BLaER1 (cell line): Measurements from ENCODE around the gene TEKT5.
"Not testable (repeated sequence)": the region's sequence is repeated elsewhere in the genome, so short reads cannot be mapped to it uniquely, and the experiment has no call there.

Source experiments
- H3K27ac ChIP-seq: shearing (Covaris generic); formaldehyde crosslinking; 2 replicates; pipeline ENCODE4 v1.8.1; 2022
- H3K27me3 ChIP-seq: shearing (Covaris generic); formaldehyde crosslinking; 2 replicates; pipeline ENCODE4 v1.8.1; 2022
- H3K36me3 ChIP-seq: shearing (Covaris generic); formaldehyde crosslinking; 2 replicates; pipeline ENCODE4 v1.8.1; 2022
- H3K4me1 ChIP-seq: shearing (Covaris generic); formaldehyde crosslinking; 2 replicates; pipeline ENCODE4 v1.8.1; 2022
- H3K4me2 ChIP-seq: shearing (Covaris generic); formaldehyde crosslinking; 2 replicates; pipeline ENCODE4 v1.8.1; 2022
- H3K4me3 ChIP-seq: shearing (Covaris generic); formaldehyde crosslinking; 2 replicates; pipeline ENCODE4 v1.8.1; 2022
- H3K9ac ChIP-seq: shearing (Covaris generic); formaldehyde crosslinking; 2 replicates; pipeline ENCODE4 v1.8.1; 2022
- H3K9me3 ChIP-seq: shearing (Covaris generic); formaldehyde crosslinking; 2 replicates; pipeline ENCODE4 v1.8.1; 2022
- H4K20me1 ChIP-seq: shearing (Covaris generic); formaldehyde crosslinking; 2 replicates; pipeline ENCODE4 v1.8.1; 2022
- Cebpa-rat ChIP-seq: shearing (Covaris generic); IDR thresholded peaks from 2 replicates; pipeline ENCODE4 v1.8.1; 2022

TEKT5 gene

GRCh38 chr16:10694830-10695229 is at the start of gene TEKT5:
Gene TEKT5 (minus strand): TSS chr16:10694930. CDS start chr16:10694873, 57 bp downstream.
- TF ChIP-seq Cebpa-rat = no peak
- Histone ChIP-seq H3K9me3 (no peaks in the 10 kb centered on the region), H3K27me3 (no peaks in the 10 kb centered on the region), H3K9ac (no peak within 1 kb of the TSS), H3K4me1 (peaks cover 15% of the 10 kb centered on the region), H3K36me3 (no peaks in the 10 kb centered on the region), H3K27ac (no peak within 1 kb of the TSS), H3K4me2 (no peak within 1 kb of the TSS), H3K4me3 (no peak within 1 kb of the TSS), H4K20me1 (no peaks in the 10 kb centered on the region)

DNA sequence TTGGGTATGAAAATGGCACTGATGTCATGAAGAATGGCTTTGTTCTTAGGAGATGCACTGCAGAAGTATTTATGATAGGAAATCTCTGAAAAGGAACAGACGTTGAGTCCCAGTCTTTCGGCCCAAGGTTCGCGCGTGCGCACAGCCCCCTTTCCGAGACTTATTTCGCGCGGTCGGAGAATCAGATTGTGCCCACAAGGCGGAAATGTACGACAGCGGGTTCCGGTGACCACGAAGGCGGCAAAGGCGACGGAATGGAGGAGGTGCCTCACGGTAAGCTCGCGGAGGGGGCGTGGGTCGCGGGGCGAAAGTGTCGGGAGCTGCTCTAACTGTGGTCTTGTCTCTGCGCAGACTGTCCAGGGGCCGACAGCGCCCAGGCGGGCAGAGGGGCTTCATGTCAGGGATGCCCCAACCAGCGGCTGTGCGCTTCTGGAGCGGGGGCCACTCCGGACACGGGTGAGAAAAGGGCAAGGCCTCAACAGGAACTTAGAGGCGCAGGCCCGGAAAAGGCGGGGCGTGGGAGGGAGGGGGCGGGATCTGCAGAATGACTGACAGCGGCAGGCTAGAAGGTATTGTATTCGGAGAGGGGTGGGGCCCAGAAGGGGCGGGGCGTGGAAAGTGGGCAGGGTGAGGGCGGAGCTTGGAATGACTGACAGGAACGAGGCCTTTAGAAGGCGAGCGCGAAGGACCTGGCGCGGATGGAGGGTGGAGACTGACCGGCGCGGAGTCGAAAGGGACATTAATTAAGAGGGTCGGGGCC is 49.1 kb upstream of the TEKT5 start, which contains the start of gene NUBP1:
NUBP1 (plus strand) TSS at position 233 of the 760 bp plus-strand sequence; CDS start at position 255, 22 bp downstream.
- Histone ChIP-seq H3K9me3 (no peaks in the 10 kb centered on the region), H4K20me1 (no peaks in the 10 kb centered on the region), H3K4me2 (peak within 1 kb of the TSS; percentile 95), H3K27ac (peak within 1 kb of the TSS; percentile 95), H3K4me3 (peak within 1 kb of the TSS; percentile 73), H3K9ac (peak within 1 kb of the TSS; percentile 89), H3K27me3 (no peaks in the 10 kb centered on the region), H3K36me3 (peaks cover 33% of the 10 kb centered on the region), H3K4me1 (peaks cover 68% of the 10 kb centered on the region)
- no peak for TF ChIP-seq Cebpa-rat

GRCh38 chr16:10743227-10743609 is 48.5 kb upstream of the TEKT5 start:
- Histone ChIP-seq H3K9me3 (no peaks in the 10 kb centered on the region), H3K36me3 (peaks cover 27% of the 10 kb centered on the region), H3K4me3 (peak overlapping the region; percentile 73), H4K20me1 (no peaks in the 10 kb centered on the region), H3K4me1 (peaks cover 70% of the 10 kb centered on the region), H3K9ac (peak overlapping the region; percentile 89), H3K4me2 (peak overlapping the region; percentile 95), H3K27me3 (no peaks in the 10 kb centered on the region), H3K27ac (peak overlapping the region; percentile 95)
- no peak for TF ChIP-seq Cebpa-rat

GRCh38 chr16:10741844-10742243 is 47.1 kb upstream of the TEKT5 start:
- no peak for TF ChIP-seq Cebpa-rat
- Histone ChIP-seq H3K36me3 (peaks cover 13% of the 10 kb centered on the region), H3K9ac (no peak overlapping the region), H3K4me1 (peaks cover 78% of the 10 kb centered on the region), H3K9me3 (no peaks in the 10 kb centered on the region), H3K27ac (no peak overlapping the region), H3K27me3 (no peaks in the 10 kb centered on the region), H4K20me1 (no peaks in the 10 kb centered on the region), H3K4me3 (no peak overlapping the region), H3K4me2 (no peak overlapping the region)

DNA sequence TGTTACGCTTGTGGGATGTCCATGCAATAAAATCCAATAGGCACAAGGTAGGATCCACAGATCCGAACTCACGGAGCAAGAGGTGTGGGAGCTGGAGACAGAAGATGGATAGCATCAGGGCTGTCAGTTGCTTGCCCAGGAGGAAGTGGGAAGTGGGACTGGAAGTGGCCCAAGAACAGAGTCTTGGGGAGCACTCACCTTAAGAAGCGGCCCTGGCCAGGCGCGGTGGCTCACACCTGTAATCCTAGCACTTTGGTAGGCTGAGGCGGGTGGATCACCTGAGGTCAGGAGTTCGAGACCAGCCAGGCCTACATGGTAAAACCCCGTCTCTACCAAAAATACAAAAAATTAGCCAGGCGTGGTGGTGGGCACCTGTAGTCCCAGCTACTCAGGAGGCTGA is 46.5 kb upstream of the TEKT5 start:
- H4K20me1 ChIP-seq, H3K9me3 ChIP-seq, H3K27ac ChIP-seq, H3K4me3 ChIP-seq, H3K9ac ChIP-seq, H3K27me3 ChIP-seq, H3K36me3 ChIP-seq: not testable (repeated sequence)
- peak overlapping the region; percentile 24; the same call in 1 of the 2 replicates for H3K4me2 ChIP-seq
- H3K4me1 ChIP-seq = peaks cover 72% of the 10 kb centered on the region

DNA sequence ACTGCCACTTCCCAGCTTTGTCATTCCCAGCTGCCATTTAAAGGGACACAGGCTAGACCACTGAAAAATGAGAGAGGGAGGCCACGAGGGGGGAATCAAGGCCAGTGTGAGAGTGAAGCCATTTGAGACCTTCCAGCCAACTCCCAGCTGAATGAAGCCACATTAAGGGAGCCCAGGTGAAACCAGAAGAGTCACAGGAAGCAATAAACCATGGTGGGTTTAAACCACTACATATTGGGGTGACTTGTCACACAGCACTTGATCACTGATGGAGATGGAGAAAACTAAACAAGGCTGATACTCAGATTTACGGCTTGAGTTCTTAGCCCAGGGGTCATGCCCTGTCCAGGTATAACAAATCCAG is 46.1 kb upstream of the TEKT5 start:
- no peaks in the 10 kb centered on the region for H3K27me3 ChIP-seq
- 0 out of 2 replicates have a peak, but pooled peaks cover 3% of the 10 kb centered on the region for H3K36me3 ChIP-seq
- H3K4me1 ChIP-seq = peaks cover 68% of the 10 kb centered on the region
- no peaks in the 10 kb centered on the region for H3K9me3 ChIP-seq
- H3K27ac ChIP-seq = no peak overlapping the region
- H3K9ac ChIP-seq = no peak overlapping the region; the same call in 1 of the 2 replicates
- no peak overlapping the region for H3K4me3 ChIP-seq
- H4K20me1 ChIP-seq = no peaks in the 10 kb centered on the region
- peak overlapping the region; percentile 24 for H3K4me2 ChIP-seq
- no peak for TF ChIP-seq Cebpa-rat

GRCh38 chr16:10740000-10740844 is 45.5 kb upstream of the TEKT5 start:
- Histone ChIP-seq H3K4me3 (no peak overlapping the region), H3K9me3 (no peaks in the 10 kb centered on the region), H3K4me1 (peaks cover 62% of the 10 kb centered on the region), H3K27ac (no peak overlapping the region), H3K4me2 (peak overlapping the region; percentile 24), H4K20me1 (no peaks in the 10 kb centered on the region), H3K36me3 (no peaks in the 10 kb centered on the region), H3K9ac (0 out of 2 replicates have a peak overlapping the region, but pooled peaks have one; percentile 19), H3K27me3 (no peaks in the 10 kb centered on the region)
- TF ChIP-seq Cebpa-rat = no peak

DNA sequence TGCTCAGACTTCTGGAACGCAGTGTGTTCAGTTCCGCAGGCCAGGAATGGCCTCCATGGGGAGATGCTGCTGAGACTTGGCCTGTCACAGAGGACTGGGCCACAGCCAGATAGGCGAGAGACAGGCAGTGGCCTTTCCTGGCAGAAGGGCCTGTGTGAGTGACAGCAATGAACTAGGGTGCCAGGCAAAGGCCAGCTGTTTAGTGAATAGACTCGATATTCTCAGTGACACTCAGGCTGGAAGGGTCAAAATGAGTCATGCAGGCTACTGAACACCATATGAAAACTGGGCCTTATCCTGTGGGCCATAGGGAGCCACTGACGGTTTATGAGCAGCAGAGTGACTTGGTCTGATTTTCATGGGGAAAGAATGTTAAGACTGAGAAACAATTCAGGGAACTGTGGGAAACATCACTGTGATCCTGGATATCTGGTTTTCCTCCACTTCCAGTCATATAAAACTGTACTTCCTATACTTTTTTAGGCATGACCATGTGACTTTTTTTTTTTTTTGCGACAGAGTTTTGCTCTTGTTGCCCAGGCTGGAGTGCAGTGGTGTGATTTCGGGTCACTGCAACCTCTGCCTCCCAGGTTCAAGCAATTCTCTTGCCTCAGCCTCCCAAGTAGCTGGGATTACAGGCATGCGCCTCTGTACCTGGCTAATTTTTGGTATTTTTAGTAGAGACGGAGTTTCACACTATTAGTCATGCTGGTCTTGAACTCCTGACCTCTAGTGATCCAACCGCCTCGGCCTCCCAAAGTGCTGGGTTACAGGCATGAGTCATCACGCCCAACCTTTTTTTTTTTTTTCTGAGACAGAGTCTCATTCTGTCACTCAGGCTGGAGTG is 43.7 kb upstream of the TEKT5 start:
- H4K20me1 ChIP-seq = no peaks in the 10 kb centered on the region
- H3K36me3 ChIP-seq = no peaks in the 10 kb centered on the region
- H3K4me3 ChIP-seq = no peak overlapping the region
- H3K9me3 ChIP-seq = no peaks in the 10 kb centered on the region
- peak overlapping the region; percentile 88 for H3K4me2 ChIP-seq
- H3K27ac ChIP-seq = peak overlapping the region; percentile 81
- H3K4me1 ChIP-seq = peaks cover 51% of the 10 kb centered on the region
- no peak for TF ChIP-seq Cebpa-rat
- H3K9ac ChIP-seq = 0 out of 2 replicates have a peak overlapping the region, but pooled peaks have one; percentile 53
- H3K27me3 ChIP-seq = no peaks in the 10 kb centered on the region

- H3K27me3 ChIP-seq = no peaks in the 10 kb centered on the region
- H4K20me1 ChIP-seq = no peaks in the 10 kb centered on the region
- H3K4me2 ChIP-seq = peak overlapping the region; percentile 88
- no peak for TF ChIP-seq Cebpa-rat
- H3K36me3 ChIP-seq = no peaks in the 10 kb centered on the region
- peak overlapping the region; percentile 81 for H3K27ac ChIP-seq
- H3K9ac ChIP-seq = peak overlapping the region; percentile 80
- peak overlapping the region; percentile 57 for H3K4me3 ChIP-seq
- H3K9me3 ChIP-seq = 0 out of 2 replicates have a peak, but pooled peaks cover 4% of the 10 kb centered on the region
- peaks cover 38% of the 10 kb centered on the region for H3K4me1 ChIP-seq
Observed at GRCh38 chr16:10737068-10737625, 42.4 kb upstream of the TEKT5 start.
